ENCODE data around the gene NDFIP1. TPM values are rescaled to one million over a fixed set of nuclear protein-coding genes. Genes with fewer than 3 reads are reported as not detected.

The NDFIP1 gene
- total and polyA plus RNA-seq, 2 of the 8 experiments (the other 6 are each of a cell fraction or from before 2014, with no cell fraction given): 8.8 to 27.1 TPM

DNA sequence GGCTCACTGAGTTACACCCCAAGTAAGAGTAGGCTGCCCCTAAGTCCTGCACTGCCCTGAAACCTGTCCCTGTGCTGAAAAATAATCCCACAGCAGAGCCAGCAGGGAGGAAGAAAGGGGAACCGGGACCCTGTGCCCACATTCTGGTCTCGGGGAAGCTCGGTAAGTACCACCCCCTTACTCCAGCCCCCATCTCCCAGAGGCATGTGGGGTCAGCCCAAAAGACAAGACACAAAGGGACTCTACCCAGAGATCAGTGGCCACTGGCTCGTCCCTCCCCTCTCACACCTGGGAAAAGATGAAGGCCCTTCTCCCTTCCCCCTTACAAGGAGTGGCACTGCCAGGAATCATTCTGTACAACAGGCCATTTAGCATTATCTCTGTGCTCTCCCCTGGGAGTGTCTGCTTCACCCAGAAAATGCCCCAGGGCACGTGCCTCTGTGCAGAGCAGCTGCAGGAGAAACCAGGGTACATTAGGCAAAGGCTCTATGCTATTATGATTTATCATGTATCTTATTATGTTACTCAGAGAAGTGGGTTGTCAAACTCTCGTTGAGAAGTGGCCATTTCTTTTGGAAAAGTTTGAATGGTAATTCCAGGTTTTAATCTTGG lies 71.3 kb downstream of the NDFIP1 start:
- FAIRE-seq: no peak
- Histone ChIP-seq H4K5ac (ENCODE audit: insufficient read length, low read depth, low read length) (no peak overlapping the region), H2BK15ac (ENCODE audit: low read length) (no peak overlapping the region), H3K23ac (ENCODE audit: insufficient read length) (no peak overlapping the region), H3K4me1 (replicated peaks in 1 of 4; ENCODE audit: control insufficient read depth in 3 of 4, insufficient read depth in 4 of 4, low read length in 3 of 4) (peaks cover 10 to 14% (median 11%) of the 10 kb centered on the region in 4 experiments), H4K91ac (replicated peaks; ENCODE audit: insufficient read length, low read length) (no peak overlapping the region), H3K27me3 (replicated peaks in 1 of 4; ENCODE audit: control insufficient read depth in 3 of 4, extremely low read depth in 1 of 4, insufficient read depth in 3 of 4, low read length in 3 of 4) (no peaks in the 10 kb centered on the region), H3K79me1 (ENCODE audit: low read depth, low read length) (no peaks in the 10 kb centered on the region), H3K9ac (replicated peaks in 1 of 4; ENCODE audit: extremely low read depth in 1 of 4, low read depth in 3 of 4, low read length in 3 of 4) (no peak overlapping the region), H3K4me2 (ENCODE audit: insufficient read depth in 1 of 2, low read depth in 2 of 2, low read length in 2 of 2) (no peak overlapping the region), H4K20me1 (replicated peaks in 1 of 2; ENCODE audit: control insufficient read depth in 1 of 2, insufficient read depth in 2 of 2, low read length in 2 of 2) (no peaks in the 10 kb centered on the region), H3K79me2 (ENCODE audit: control insufficient read depth in 1 of 2, insufficient read depth in 2 of 2, low read length in 2 of 2) (no peaks in the 10 kb centered on the region), H3K18ac (ENCODE audit: extremely low read depth, low read length) (no peak overlapping the region; the same call in 1 of the 2 replicates), H3K4me3 (ENCODE audit: extremely low read depth in 1 of 4, insufficient read depth in 2 of 4, low read depth in 3 of 4, low read length in 4 of 4) (no peak overlapping the region), H3K27ac (ENCODE audit: low read depth, low read length) (no peak overlapping the region), H3K23me2 (ENCODE audit: low read depth, low read length) (no peaks in the 10 kb centered on the region), H3K14ac (ENCODE audit: insufficient read length) (no peak overlapping the region), H2BK5ac (ENCODE audit: low read depth, low read length) (peak overlapping the region; percentile 13; the same call in 1 of the 2 replicates), H2AFZ (ENCODE audit: low read length) (0 out of 2 replicates have a peak overlapping the region, but pooled peaks have one; percentile 6), H3K36me3 (ENCODE audit: control insufficient read depth in 2 of 4, insufficient read depth in 4 of 4, low read length in 3 of 4) (no peaks in the 10 kb centered on the region), H2BK20ac (ENCODE audit: low read length) (peak overlapping the region; percentile 55; the same call in 1 of the 2 replicates), H3K56ac (replicated peaks; ENCODE audit: insufficient read length, low read depth, low read length) (no peak overlapping the region), H3K4ac (replicated peaks; ENCODE audit: insufficient read length, low read depth, low read length) (no peak overlapping the region), H2AK5ac (ENCODE audit: low read depth, low read length) (no peak overlapping the region; the same call in 1 of the 2 replicates), H2BK120ac (replicated peaks; ENCODE audit: low read depth, low read length) (no peak overlapping the region), H3K9me3 (ENCODE audit: insufficient read depth in 2 of 2, low read depth in 1 of 2, low read length in 1 of 2) (no peaks in the 10 kb centered on the region), H4K8ac (ENCODE audit: extremely low read depth, insufficient read depth, low read length) (no peak overlapping the region), H2BK12ac (ENCODE audit: low read depth, low read length) (peak overlapping the region; percentile 1; the same call in 1 of the 2 replicates)
- whole genome bisulfite sequencing, 2 experiments (ENCODE audit: extremely low coverage in 1 of 2, insufficient coverage in 1 of 2, insufficient read length in 1 of 2, insufficient replicate concordance in 2 of 2, low coverage in 1 of 2, low lambda C conversion rate in 2 of 2, missing lambda C conversion rate in 1 of 2): 96% methylated on average over 5 of the region's 6 CpGs; no CpG with 5 or more reads in 1 of the 2 experiments
- TF ChIP-seq RBBP5 (IDR thresholded peaks at IDR 0.05; ENCODE audit: borderline replicate concordance, low read depth, low read length) (no peak), POLR2A (IDR thresholded peaks at IDR 0.05; ENCODE audit: control extremely low read depth in 1 of 2, low read depth in 2 of 2, low read length in 2 of 2) (no peak), SUZ12 (IDR thresholded peaks at IDR 0.05; ENCODE audit: low read length) (no peak), EGR1 (IDR thresholded peaks at IDR 0.05; ENCODE audit: borderline replicate concordance, low read depth, low read length) (no peak), SRF (IDR thresholded peaks at IDR 0.05; ENCODE audit: low read depth, low read length) (no peak)
- POLR2A ChIA-PET (ENCODE audit: partially characterized antibody): interaction anchor here (1.2 to 1.4 kb wide), 2 partner anchors 9 to 99 kb away, joined by 3 to 5 read pairs; no protein-coding TSS in a partner anchor
- CTCF ChIA-PET (ENCODE audit: partially characterized antibody): interaction anchor here (0.6 to 1.5 kb wide), 4 partner anchors 9 to 219 kb away, joined by 3 to 4 read pairs (median 4); no protein-coding TSS in a partner anchor
- DNase-seq (ENCODE audit: low read depth in 1 of 2, low spot score in 2 of 2): no peak
